ENCODE data around the gene SPOP.
A peak's percentile ranks its signal among the peaks of the same experiment; 100 is the strongest.
"Not testable (repeated sequence)": the region's sequence is repeated elsewhere in the genome, so short reads cannot be mapped to it uniquely, and the experiment has no call there.

The SPOP gene

DNA sequence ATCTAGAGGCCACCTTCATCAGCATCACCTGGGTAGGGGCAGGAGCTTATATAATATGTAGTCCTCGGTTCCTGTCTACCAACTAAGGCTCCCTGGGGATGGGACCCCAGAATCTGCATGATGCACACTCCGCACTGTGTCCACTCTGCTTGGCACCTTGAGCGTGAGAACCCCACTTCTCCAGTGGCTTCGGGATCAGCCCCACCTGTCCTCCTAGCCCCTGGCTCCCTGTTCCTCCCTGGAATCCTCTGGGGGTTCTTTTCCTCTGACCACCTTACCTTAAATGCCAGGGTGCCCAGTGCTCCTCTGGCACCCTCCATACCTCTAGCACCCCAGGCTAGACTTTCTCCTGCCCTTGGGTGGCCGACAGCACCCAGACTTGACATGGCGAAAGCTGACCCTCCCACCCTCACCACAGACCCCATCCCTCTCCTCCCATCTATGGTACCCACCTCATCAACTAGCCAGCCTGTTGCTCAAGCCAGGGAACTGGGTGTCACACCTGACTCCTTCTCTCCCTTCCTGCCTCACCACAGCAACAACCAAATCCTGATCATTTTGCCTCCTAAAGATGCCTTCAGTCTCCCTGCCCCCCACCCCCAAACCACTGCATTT lies 105.0 kb downstream of the SPOP start:
- DNase-seq (ENCODE audit: low read depth in 2 of 2) = no peak

DNA sequence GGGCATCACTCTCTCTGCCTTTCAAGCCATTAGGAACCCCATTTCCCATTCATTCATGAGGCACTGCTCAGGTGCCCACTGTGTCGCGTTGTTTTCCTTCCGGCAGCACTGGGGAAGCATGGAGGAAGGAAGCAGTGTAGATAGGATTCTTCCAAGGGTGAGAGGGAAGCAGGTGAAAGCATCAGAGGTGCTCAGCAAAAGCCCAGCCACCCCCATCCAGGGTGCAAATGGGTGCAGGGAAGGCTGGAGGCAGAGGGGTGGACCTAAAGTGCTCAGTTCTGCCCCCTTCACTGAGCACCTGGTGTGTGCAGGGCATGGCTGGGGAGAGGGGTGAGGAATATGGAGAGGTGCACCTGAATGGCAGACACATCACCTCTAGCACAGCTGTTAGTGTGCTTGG lies 105.7 kb downstream of the SPOP start:
- no peak for DNase-seq (ENCODE audit: low read depth in 2 of 2)

DNA sequence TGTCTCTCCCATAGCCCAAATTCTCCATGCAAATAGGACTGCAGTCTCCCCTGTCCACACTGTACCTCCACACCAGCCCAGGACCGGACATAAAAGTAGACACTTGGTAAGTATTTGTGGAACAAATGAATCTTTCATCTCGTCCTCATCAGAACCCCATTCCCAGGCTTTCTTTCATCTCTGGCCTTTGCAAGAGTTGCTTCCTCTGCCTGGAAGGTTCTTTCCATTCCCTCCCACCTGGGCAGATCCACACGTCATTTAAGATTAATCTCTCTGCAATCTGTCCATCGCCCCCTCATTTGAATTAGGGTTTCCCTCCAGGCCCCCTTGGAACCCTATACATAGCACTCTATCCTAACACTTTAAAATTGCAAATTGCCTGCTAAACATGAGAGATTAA lies 106.1 kb downstream of the SPOP start:
- DNase-seq (ENCODE audit: low read depth in 2 of 2) = no peak

DNA sequence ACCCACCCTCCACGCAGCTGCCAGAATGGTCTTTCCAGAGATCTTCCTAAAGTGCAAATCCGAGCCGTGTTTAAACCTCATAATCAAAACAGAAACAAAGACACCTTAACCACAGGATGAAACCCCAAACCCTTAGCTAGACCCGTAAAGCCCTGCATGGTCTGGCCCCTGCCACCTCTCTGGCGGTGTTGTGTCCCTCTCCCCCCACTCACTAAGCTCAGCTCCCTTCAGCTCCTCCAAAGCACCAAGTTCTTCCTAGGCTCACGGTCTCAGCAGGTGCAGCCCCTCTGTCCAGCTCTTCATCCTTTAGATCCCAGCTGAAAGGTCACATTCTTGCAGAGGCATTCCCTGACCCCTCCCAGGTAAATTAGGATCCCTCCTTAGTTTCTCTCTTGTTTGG lies 106.6 kb downstream of the SPOP start:
- no peak for DNase-seq (ENCODE audit: low read depth in 2 of 2)

DNA sequence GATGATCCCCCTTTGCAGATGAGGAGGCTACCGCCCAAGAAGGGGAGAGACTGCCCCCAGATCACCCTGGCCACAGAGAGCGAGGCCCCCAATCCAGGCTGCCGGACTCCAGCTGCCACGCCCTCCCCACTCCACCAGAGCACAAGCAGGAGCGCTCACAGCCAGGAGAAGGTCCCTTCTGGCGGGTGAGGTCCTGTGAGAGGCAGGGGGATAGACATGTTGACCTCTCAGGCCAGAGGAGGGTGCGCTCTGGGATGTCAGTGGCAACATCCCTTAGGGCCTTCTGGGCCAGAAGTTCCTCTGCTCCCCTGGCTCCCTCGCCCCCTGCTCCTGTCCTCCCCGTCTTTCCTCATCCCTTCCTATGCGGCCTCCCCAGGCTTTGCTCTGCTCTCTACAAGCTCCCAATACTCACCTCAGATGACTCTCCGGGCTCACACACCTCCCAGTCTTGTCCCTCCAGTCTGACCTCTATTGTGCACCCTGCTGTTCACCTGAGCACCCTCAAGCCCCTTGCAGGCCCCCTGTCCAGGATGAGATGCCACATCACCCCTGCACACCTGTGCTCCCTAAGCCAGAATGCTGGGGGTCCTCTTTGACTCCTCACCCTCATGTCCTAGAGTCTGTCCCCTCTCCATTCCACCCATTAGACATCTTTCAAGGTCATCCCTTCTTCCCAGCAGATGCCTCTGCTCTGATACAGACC lies 107.2 kb downstream of the SPOP start:
- no peak for DNase-seq (ENCODE audit: low read depth in 2 of 2)

DNA sequence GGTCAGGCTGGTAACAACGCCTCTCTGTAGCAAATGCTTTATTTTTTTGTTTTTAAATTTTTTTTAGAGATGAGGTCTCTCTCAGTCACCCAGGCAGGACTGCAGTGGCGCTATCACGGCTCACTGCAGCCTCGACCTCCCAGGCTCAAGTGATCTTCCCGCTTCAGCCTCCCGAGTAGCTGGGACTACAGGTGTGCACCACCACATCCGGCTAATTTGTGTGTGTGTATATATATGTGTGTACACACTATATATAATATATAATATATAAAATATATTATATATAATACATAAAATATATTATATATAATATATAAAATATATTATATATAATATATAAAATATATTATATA lies 109.2 kb downstream of the SPOP start:
- not testable (repeated sequence) for DNase-seq (ENCODE audit: low read depth in 2 of 2)

DNA sequence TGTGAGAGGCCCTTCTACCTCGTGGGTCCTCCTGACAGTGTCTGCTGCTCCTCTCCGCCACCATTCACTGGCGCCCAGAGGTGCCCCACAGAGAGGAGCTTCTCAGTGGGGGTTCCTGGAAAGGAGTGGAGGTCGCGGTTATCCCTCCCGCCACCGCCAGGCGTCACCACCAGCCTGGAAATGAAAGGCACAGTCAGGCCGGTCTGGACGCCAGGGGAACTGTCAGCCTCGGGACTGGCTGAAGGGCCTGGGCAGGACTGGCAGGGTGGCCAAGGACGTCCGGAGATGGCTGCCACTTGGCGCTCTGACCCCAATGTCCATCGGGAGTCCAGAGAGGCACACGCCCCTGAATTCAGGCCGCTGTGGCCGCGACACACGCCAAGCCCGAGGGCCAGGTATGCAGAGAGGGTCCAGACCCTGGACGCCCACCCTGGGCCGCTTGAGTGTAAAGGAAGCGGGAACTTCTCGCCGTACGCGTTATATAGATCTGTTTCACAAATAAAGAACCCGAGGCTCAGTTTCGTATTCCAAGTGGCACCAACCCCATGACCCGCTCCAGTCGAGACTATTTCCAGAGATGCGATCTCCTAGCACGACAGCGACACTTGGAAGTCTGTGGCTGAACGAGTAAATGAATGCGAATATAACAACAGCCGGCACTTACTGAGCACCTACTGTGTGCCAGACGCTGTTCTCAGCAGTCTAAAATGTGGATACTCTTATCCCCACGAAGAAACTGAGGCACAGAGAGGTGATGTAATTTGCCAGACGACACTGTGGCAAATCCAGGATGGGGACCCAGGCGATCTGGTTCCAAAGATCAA lies 109.8 kb downstream of the SPOP start:
- peak; percentile 68 to 88 for DNase-seq (ENCODE audit: low read depth in 2 of 2)

DNA sequence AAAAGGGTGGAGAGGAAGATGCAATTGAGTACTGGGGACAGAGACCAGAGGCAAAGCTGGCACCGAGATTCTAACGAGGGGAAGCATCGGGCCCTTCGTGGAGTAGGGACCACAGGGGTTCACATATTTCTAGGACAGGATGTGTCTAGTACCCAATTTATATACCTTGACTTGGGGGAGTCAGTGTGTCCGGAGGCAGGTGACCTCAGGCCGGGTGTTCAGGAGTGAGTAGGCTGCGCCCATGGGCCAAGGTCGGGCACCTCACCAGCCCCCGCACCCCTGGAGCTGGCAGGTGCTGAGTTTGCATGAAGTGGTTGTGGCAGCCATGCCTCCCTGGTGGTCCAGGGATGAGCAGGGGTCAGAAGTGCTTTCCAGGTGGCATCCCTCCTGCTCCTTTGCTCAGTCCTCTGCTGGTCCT lies 110.8 kb downstream of the SPOP start:
- no peak for DNase-seq (ENCODE audit: low read depth in 2 of 2)

DNA sequence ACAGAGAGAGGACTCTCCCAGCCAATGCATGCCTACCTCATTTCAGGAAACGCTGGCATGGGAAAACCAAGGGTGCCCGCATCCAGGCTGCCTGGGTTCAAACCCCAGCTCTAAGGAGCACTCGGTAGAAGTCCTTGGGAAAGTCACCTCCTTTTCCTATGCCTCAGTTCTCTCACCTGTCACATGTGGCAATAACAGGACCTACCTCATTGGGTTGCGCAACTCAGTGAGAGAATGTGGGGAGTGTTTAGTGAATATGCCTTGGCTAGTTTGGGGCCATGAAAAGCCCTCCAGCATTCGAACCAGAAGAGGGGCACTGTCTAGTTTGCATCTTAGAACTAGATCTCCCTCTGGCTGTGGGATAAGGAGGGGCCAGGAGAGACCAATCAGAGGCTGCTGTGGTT lies 111.2 kb downstream of the SPOP start:
- no peak for DNase-seq (ENCODE audit: low read depth in 2 of 2)

DNA sequence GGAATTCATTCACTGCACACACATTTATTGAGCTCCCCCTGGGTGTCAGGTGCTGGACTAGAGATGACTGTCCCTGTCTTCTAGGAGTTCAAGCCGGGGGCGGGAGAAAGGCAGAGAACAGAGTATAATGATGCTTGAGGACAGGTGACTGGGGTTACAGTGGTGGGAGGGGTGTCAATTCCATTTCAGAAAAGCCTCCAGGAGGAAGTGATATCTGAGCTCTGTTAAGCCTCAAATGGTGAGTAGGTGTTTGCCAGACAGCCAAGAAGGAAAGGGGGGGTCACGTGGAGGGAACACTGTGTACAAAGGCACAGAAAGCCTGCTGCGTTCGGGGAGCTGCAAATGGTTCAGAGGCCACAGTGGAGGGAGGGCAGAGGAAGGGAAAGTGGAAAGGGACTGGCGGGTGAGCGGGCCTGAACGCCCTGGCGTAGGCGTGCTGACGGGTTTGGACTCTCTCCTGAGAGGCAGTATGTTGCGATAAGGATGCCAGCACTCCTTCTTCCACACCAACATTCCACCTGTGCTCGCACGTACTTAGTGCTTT lies 111.9 kb downstream of the SPOP start:
- DNase-seq (ENCODE audit: low read depth in 2 of 2) = no peak

DNA sequence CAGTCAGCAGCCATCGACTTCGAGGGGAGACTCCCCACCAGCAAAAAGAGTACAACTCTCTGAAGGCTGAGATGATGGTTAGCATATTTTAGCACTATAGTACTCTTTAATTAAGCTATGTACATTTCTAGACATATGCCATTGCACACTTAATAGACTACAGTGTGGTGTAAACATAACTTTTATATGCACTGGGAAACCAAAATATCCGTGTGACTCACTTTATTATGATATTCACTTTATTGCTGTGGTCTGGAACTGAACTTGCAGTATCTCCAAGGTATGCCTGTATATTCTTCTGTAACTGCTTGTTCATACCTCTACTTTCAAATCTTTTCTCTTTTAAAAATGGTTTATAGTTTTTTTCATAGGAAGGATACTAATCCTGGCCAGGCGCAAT lies 113.3 kb downstream of the SPOP start:
- DNase-seq (ENCODE audit: low read depth in 2 of 2) = no peak

DNA sequence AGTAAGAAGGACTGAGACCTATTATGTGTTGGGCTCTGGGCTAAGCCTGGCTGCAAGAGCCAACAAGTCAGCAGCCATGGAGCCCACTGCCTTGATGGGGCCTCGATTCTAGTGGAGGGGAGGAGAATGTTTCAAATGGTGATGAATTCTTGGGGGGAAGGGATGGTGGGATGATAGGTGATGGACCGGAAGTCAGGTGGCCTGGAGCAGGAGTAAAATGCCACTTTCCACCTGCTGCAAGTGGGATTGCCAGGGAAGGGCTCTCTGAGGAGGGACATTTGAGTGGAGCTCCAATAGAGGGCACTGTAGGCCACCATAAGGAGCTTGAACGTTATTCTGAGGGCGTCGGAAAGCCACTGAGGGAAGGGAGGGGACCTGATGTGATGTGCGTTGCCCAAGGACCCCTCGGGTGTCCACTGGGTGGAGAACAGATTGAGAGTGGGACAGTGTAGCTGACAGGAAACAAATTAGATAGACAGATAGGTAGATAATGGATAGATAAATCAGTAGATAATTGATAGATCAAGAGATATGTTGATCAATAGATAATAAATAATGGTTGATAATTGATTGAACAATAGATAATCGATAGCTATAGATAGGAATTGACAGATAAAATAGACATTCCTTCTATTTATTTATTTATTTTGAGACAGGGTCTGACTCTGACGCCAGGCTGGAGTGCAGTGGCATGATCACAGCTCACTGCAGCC lies 120.4 kb downstream of the SPOP start:
- peak in 1 of 2 experiments; percentile 26 for DNase-seq (ENCODE audit: low read depth in 2 of 2)

DNA sequence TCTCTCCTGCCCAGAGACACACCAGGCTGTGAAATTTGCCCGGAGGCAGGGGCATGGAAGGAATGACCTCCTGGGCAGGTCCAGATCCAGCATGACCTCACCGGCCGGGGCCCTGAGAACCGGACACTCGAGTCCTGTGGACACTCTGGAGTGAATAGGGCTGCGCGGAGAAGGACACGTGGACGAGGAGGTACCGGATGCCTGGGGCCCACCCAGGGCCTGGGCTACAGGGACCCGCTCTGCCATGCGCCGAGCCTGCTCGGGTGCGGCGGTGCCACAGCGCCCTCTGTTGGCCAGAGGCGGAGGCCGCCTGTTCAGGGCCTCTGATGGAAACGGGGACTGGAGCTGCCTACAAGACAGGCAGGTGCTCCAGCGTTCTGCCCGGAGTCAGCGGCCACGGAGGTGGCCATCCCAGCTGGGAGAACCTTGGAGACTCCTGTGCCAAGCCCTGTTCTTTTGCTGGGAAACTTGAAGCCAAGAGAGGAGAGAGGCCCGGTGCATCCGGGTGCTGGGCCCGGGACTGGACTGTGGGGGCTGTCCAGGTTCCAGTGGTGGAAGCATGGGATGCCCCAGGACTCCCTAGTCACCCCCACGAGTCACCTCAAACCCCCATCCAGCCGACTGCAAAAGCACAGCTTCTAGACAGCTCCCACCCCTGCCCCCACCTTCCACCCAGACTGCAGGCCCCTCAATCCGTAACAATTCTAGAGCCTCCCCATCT lies 121.5 kb downstream of the SPOP start:
- DNase-seq (ENCODE audit: low read depth in 2 of 2) = peak; percentile 73 to 79

DNA sequence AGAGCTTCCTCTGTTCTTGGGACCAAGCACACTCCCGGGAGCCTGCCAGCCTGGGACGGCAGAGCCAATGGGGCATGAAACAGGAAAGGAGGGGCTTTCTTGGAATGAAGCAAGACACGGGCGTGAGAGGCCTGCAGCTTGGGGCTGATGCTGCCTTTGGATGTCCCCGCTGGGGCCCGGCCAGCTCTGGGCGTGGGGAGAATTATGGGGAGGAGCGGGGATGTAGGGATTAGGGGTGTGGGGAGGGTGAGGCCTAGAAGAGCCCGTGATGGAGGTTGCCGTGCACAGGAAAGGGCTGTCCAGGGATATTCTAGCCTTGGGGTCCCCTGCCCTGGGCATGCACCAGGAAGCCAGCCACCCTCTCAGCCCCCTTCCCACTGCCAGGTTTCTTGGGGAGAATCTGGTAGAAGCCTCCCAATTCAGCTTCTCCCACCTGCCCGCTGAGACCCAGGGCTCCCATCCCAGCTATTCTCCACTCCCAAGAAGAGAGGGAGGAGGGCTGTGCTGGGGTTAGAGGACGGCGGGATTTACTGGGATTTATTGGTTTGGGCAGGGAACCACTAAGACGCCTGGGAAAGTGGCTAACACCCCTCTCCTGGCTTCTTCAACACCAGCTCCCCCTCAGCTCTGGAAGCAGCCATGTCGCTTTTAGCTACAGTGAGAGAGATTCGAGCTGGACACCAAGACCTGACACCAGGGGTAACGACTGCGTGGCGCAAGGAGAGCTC lies 122.2 kb downstream of the SPOP start:
- no peak for DNase-seq (ENCODE audit: low read depth in 2 of 2)

DNA sequence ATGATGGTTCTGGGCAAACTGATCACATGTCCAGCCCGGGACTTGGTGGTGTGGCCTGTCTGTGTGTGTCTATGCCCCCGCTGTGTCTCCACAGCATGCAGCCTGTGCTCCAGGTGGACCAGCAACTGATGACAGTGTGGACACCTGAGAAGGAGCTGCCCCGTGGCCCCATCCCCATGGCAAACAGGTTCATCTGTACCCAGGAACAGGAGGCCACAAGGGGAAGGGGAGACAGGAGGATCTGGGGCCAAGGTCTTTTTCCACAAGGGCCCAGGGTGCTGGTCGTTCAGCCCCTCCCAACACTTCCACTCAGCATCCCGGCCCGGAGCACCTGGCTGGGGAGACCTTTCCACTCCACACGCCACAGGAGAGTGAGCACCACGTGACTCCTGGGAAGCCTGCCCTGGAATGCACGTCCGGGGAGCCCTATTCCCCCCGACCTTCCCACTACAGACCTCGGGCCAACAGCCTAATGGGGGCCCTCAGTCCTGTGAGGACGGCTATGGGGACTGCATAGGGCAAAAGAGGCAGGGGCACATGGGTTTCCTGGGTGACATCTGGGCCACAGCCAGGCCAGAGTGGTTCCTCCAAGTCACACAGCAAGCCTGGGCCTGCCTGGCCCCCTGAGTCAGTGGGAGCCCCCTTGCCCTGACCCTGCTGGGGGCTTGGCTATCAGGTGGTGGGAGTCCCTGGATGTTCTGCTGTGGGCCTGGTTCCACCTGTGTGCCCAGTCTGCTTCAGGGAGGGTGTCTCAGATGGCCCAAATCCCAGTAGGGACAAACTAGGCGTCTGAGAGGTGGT lies 123.0 kb downstream of the SPOP start:
- DNase-seq (ENCODE audit: low read depth in 2 of 2) = no peak

DNA sequence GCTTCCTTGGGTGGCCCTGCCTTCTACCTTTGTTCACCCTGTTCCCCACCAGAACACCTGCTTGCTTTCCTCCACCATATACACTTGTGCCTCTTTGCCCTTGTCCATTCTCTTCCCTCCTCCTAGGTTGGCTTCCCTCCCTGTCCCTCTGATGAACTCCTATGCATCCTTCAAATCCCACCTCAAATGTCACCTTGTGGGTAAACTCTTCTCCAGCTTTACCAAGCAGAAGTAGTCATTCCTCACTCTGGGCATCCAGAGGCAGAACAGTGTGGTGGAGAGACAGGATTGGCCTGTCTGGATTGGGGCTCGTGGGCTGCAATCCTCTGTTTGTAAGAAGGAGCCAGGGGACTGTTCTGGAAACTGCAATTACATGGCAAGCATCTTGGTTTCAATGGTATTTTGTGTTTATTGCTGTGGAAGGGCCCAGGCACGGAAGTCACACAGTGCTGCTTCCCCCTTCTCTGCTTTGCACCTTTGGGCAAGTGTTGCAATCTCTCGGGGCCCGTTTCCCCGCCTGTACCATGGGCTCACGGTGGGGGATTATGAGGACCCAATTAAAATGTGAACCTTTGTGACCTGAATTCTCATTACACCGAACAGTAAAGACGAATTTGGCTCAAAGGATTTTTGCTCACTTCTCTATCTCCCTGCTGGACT lies 124.1 kb downstream of the SPOP start:
- DNase-seq (ENCODE audit: low read depth in 2 of 2) = no peak

DNA sequence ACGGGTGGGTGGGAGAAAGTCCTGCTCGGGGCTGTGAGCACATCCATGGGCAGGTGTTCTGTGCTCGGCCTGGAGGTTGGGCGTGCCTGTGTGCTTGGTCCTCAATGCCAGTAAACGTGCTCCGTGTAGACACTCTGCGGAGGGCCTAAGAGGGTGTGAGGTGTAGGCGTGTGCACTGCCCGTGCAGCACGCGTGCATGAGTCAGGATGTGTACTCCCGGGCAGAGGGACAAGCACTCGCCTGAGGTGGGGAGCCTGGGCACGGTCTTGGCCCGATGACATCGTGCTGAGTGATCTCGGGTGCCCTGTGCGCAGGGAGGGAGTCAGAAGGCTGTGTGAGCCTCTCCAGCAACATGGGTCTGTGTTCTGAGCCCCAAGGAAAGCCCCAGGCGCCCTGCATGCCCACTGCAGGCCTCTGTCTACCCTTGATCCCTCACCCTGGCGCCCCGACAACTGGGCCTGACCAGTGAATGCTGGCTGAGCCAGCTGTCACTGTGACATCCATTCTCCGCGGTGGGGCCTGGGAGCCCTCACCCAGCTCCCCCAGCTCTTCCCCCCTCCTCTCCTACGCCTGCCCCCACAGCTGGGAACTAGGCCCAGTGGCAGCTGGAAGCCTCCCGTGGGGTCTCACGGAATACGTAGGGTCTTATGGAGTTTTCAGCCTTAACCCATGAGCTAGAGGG lies 125.7 kb downstream of the SPOP start:
- DNase-seq (ENCODE audit: low read depth in 2 of 2) = no peak

DNA sequence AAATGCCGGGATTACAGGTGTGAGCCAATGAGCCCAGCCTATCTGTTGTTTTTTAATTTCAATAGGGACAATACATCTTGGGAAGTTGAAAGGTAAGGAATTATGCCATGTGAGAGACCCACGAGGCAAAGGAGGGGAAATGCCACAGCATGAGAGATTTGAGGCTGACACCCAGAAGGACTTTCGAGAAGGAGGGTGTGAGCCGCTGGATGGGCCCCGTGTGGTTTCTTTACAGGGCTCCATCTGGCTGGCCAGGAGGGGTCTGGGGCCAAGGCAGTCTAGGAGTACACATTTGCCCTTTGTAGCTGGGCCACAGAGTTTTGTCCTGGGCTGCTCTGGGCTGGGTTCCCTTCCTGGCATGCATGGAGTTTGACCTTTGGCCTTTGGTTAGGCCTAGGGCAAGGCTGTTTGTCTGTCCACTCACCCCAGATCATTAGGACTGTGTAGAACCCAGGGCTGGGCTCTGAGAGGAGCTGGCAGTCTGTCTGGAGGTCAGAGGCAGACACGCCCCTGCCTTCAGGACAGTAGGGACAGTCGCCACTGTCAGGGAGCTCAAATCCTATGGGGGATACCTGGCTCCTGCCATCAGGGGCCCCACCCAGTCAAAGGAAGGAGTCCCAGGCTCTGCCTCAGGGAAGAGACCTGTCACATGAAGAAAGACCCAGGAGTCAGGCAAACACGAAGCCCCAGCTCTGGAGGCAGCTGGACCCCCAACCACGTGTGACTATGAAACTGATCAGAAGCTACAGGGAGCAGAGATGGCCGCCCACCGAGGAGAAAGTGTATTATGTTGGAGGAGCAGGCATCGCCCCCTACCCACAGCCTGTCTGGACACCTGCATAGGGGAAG lies 126.5 kb downstream of the SPOP start:
- DNase-seq (ENCODE audit: low read depth in 2 of 2) = no peak
